ENCODE results near the gene OR2K2.
A peak's percentile ranks its signal among the peaks of the same experiment; 100 is the strongest.
"Not testable (repeated sequence)": the region's sequence is repeated elsewhere in the genome, so short reads cannot be mapped to it uniquely, and the experiment has no call there.

The OR2K2 gene

DNA sequence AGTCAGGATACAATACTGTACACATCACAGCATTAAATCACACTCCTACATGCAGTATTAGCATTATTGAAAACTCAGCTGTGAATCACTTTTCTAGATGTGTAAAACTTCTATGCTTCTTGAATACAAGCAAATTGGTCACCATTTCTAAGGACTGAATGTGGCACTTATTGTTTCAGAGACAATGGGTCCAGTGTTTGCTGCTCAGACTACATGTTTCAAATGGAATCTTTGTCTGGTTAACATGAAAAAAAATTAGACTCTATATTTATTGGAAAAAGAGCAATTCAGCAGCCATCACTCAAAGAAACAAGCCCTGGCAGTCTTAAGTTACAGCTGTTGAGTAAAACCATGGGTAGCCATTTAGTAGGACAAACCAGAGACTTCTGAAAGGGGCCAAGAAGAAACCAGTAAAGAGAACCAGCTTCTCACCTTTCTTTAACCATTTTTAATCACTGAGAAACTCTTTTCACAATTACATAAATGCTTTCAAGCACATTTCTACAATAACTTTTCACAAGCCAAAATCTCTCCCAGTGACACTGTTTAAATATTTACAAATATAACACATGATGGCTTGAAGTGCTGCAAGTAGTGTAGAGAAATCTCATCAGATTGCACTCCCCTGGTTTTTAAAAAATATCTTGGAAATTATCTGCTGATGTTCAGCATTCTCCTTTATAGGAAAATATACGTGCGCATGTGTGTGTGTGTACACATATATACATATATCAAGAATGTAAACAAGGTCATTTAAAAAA is 35.2 kb downstream of the OR2K2 start:
- no peak for TF ChIP-seq CTCF (IDR thresholded peaks at IDR 0.05; ENCODE audit: insufficient read depth, low read length, poor library complexity, severe bottlenecking)
- H3K36me3 ChIP-seq (ENCODE audit: control insufficient read depth, insufficient read depth, low read length): no peaks in the 10 kb centered on the region
- no peak for DNase-seq (ENCODE audit: extremely low read depth, insufficient read length)

GRCh38 chr9:111287127-111287526 is 42.9 kb downstream of the OR2K2 start:
- Histone ChIP-seq H3K27me3 (replicated peaks; ENCODE audit: control insufficient read depth, insufficient read depth, low read length) (no peaks in the 10 kb centered on the region), H3K36me3 (ENCODE audit: control insufficient read depth, insufficient read depth, low read length) (no peaks in the 10 kb centered on the region), H3K4me3 (replicated peaks; ENCODE audit: low read depth, low read length) (no peak overlapping the region)
- no peak for TF ChIP-seq CTCF (IDR thresholded peaks at IDR 0.05; ENCODE audit: insufficient read depth, low read length, poor library complexity, severe bottlenecking)
- DNase-seq (ENCODE audit: extremely low read depth, insufficient read length): no peak

More for the DNA sequence above, 35.2 kb downstream of the OR2K2 start:
- H3K27me3 ChIP-seq (replicated peaks; ENCODE audit: control insufficient read depth, insufficient read depth, low read length): no peaks in the 10 kb centered on the region
- no peak overlapping the region for H3K4me3 ChIP-seq (replicated peaks; ENCODE audit: low read depth, low read length)

DNA sequence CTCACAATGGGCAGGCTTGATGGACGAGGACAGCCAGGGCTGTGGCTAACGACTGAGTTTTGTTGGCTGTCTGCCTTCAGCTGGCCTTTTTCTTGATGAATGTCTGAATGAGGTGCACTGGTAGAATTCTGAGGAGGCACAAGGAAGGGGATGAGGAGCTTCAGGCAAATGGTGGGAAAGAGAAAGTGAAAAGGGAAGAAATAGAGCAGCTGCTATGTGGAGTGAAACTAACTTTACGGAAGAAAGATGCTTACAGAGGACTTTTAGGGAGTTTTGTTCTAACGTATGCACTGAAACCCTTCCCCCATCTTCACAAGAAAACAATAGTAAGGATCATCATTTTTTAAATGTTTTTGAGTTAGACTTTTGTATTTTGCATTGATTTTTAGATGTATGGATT is 45.3 kb downstream of the OR2K2 start:
- no peak for TF ChIP-seq CTCF (IDR thresholded peaks at IDR 0.05; ENCODE audit: insufficient read depth, low read length, poor library complexity, severe bottlenecking)
- no peaks in the 10 kb centered on the region for H3K36me3 ChIP-seq (ENCODE audit: control insufficient read depth, insufficient read depth, low read length)
- DNase-seq (ENCODE audit: extremely low read depth, insufficient read length): peak; percentile 31
- H3K4me3 ChIP-seq (replicated peaks; ENCODE audit: low read depth, low read length): no peak overlapping the region; the same call in 1 of the 2 replicates
- H3K27me3 ChIP-seq (replicated peaks; ENCODE audit: control insufficient read depth, insufficient read depth, low read length): no peaks in the 10 kb centered on the region

DNA sequence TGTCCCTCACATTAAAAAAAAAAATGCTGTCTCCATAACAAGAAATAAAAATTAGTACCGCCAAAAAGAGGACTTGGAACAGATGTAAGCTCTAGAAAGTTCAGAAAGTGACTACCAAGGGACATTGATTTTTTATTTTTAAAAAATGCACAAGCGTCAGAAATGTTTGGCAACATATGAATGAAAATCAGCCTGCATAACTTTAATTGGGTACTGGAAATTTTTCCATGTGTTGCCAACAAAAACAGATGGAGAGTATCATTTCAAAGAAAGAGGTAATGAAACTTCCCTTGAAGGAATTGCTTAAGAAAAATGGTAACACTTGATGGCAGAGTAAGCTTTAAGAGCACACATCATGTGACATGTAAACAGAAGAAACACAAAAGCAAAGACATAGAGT is 47.2 kb downstream of the OR2K2 start:
- TF ChIP-seq CTCF (IDR thresholded peaks at IDR 0.05; ENCODE audit: insufficient read depth, low read length, poor library complexity, severe bottlenecking): no peak
- no peak for DNase-seq (ENCODE audit: extremely low read depth, insufficient read length)
- Histone ChIP-seq H3K27me3 (replicated peaks; ENCODE audit: control insufficient read depth, insufficient read depth, low read length) (no peaks in the 10 kb centered on the region), H3K4me3 (replicated peaks; ENCODE audit: low read depth, low read length) (no peak overlapping the region), H3K36me3 (ENCODE audit: control insufficient read depth, insufficient read depth, low read length) (no peaks in the 10 kb centered on the region)

GRCh38 chr9:111280795-111281194 is 49.2 kb downstream of the OR2K2 start:
- not testable (repeated sequence) for DNase-seq (ENCODE audit: extremely low read depth, insufficient read length); H3K36me3 ChIP-seq (ENCODE audit: control insufficient read depth, insufficient read depth, low read length); H3K4me3 ChIP-seq (replicated peaks; ENCODE audit: low read depth, low read length); H3K27me3 ChIP-seq (replicated peaks; ENCODE audit: control insufficient read depth, insufficient read depth, low read length)

Measured in GM06990 (cell line).